Lower lobe of right lung (tissue), 2 donors: ENCODE results near the gene PCBP2. TPM values are rescaled to one million over a fixed set of nuclear protein-coding genes. Genes with fewer than 3 reads are reported as not detected.
A peak's percentile ranks its signal among the peaks of the same experiment; 100 is the strongest.

Experiments
- ATAC-seq, 2 donors: fragments of 200-7000 bp; cut with Tn5 transposase; one replicate each; pipeline ENCODE4 v1.9.1; 2020 to 2022; ENCODE audit warnings: mild to moderate bottlenecking in 2 of 2, moderate library complexity in 2 of 2
- DNase-seq: peaks from one replicate; pipeline ENCODE4 v3.0.0-alpha.2; 2020
- H3K27ac ChIP-seq: fragments of 200-600 bp; one replicate; pipeline ENCODE4 v1.8.0; 2022
- H3K27me3 ChIP-seq: fragments of 200-600 bp; one replicate; pipeline ENCODE4 v1.8.0; 2022; ENCODE audit warnings: low read depth
- H3K36me3 ChIP-seq: fragments of 200-600 bp; one replicate; pipeline ENCODE4 v1.8.0; 2022; ENCODE audit warnings: mild to moderate bottlenecking
- H3K4me1 ChIP-seq: fragments of 200-600 bp; one replicate; pipeline ENCODE4 v1.8.0; 2022
- H3K4me3 ChIP-seq: fragments of 200-600 bp; one replicate; pipeline ENCODE4 v1.8.0; 2022; ENCODE audit warnings: mild to moderate bottlenecking
- H3K9me3 ChIP-seq: fragments of 200-600 bp; one replicate; pipeline ENCODE4 v1.8.0; 2022
- intact Hi-C: fragments of 100-400 bp; cut with DNase I; formaldehyde crosslinking; loops from one replicate; pipeline ENCODE4 v1.11.0; 2022
- total RNA-seq: library from RNA; stranded (reverse); fragmentation: NEBNext Ultra II Directional; extraction: Animal tissue kit (Norgen Biotek cat#: 25700); gene quantifications from one replicate; pipeline ENCODE4 v1.2.1, GENCODE V29; 2021
- TF ChIP-seq, protein P1 (sequence below): fragments of 200-600 bp; IDR thresholded peaks from one replicate; pipeline ENCODE4 v1.8.0; 2022; ENCODE audit warnings: antibody characterized with exemption, mild to moderate bottlenecking
- donor health status: DM: no; HTN: yes; CAD: no; lungs with severe emphysema.

PCBP2 gene
- total RNA-seq, 1 donor from 2014 or later, result 767 TPM

DNA sequence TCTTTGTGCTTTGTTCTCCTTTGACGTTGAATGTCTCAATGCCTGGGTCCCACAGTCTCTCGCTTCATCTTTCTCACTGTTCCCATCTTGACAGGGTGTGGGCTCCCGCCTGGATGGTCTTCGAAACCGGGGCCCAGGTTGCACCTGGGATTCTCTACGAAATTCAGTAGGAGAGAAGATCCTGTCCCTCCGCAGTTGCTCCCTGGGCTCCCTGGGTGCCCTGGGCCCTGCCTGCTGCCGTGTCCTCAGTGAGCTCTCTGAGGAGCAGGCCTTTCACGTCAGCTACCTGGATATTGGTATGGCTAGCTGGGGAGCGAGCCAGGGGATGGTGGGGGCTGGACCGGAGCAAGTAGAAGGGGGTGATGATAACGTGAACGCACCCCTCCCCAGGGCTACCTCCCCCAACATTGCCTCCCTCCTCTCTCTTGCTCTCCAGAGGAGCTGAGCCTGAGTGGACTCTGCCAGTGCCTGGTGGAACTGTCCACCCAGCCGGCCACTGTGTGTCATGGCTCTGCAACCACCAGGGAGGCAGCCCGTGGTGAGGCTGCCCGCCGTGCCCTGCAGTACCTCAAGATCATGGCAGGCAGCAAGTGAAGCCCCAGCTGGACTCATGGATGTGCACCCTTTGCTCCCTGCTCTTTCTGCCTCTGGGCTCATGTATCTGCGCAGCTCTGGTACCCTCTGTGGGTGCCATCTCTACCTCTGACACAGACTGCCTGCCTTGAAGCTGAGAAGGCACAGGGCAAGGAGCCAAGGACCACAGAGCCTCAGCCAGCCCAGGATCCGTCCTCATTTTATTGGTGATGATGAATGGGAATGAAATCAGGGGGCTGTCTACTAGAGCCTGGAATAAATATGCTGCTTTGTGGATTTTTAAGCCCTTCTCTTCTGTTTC is 53.9 kb downstream of the PCBP2 start:
- peaks cover 52% of the 10 kb centered on the region for H3K36me3 ChIP-seq
- ATAC-seq (no peak), DNase-seq (no peak)
- no peak overlapping the region for H3K4me3 ChIP-seq
- TF ChIP-seq, protein P1, sequence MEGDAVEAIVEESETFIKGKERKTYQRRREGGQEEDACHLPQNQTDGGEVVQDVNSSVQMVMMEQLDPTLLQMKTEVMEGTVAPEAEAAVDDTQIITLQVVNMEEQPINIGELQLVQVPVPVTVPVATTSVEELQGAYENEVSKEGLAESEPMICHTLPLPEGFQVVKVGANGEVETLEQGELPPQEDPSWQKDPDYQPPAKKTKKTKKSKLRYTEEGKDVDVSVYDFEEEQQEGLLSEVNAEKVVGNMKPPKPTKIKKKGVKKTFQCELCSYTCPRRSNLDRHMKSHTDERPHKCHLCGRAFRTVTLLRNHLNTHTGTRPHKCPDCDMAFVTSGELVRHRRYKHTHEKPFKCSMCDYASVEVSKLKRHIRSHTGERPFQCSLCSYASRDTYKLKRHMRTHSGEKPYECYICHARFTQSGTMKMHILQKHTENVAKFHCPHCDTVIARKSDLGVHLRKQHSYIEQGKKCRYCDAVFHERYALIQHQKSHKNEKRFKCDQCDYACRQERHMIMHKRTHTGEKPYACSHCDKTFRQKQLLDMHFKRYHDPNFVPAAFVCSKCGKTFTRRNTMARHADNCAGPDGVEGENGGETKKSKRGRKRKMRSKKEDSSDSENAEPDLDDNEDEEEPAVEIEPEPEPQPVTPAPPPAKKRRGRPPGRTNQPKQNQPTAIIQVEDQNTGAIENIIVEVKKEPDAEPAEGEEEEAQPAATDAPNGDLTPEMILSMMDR, result no peak
- intact Hi-C loops, result no loop called here
- no peaks in the 10 kb centered on the region for H3K9me3 ChIP-seq
- H3K4me1 ChIP-seq, result peaks cover 39% of the 10 kb centered on the region
- no peak overlapping the region for H3K27ac ChIP-seq
- no peaks in the 10 kb centered on the region for H3K27me3 ChIP-seq

DNA sequence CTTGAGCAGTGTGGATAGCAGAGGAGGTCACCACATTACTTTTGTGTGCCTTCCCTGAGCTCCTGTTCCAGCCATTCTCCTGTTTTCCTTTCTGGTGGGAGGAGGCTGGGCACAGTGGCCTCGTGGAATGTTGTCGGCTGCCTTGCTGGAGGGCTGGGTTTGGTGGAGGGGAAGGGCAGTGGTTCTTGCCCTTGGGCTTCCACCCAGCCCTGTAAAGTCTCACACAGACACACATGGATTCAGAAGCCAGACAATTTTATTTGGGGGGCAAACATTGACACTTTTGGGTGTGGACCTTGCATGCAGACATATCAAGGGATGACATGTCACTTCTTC is 54.5 kb downstream of the PCBP2 start:
- H3K4me3 ChIP-seq, result no peak overlapping the region
- TF ChIP-seq, protein P1, result no peak
- no peaks in the 10 kb centered on the region for H3K9me3 ChIP-seq
- intact Hi-C loops, result no loop called here
- no peaks in the 10 kb centered on the region for H3K27me3 ChIP-seq
- peaks cover 38% of the 10 kb centered on the region for H3K4me1 ChIP-seq
- no peak overlapping the region for H3K27ac ChIP-seq
- peaks cover 58% of the 10 kb centered on the region for H3K36me3 ChIP-seq
- no peak for ATAC-seq
- DNase-seq, result no peak

DNA sequence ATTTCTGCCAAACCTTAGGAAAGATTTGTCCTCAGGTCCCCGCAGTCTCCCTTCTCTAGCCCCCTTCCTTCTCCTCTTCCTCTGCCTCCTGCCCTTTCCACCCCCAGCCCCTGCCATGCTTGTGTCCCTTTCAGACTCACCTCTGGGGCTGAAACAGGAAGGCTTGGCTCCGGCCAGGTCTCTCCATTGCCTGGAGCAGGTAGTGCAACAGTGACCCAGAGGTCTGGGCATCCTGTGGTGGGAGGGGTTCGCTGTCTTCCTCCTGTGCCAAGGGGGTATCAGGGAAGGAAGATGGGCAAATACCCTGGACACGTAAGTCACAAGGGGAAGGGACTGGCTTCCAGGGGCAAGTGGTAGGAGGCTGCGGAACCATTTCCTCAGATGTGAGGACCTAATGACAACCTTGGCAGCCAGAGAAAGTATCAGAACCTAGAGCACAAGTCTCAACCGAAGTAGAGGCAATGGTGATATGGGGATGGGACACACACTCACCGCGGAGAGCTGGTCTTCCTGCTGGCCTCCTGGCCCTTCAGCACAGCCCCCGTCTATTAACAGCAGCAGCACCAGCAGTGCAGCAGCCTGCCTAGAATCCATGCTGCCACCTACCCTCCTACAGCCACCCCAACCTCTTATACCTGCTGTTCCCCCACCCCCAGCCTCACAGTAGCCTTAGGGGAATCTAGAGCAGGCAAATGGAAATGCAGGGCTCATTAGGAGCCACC is 55.1 kb downstream of the PCBP2 start, which contains the start of gene NPFF:
Gene NPFF, minus strand, starts transcription at position 604 of the 722 bp plus-strand sequence. Its CDS starts 10 bp downstream, at position 594.
- no peaks in the 10 kb centered on the region for H3K27me3 ChIP-seq
- no peak for DNase-seq
- H3K36me3 ChIP-seq, result peaks cover 65% of the 10 kb centered on the region
- no peaks in the 10 kb centered on the region for H3K9me3 ChIP-seq
- peaks cover 31% of the 10 kb centered on the region for H3K4me1 ChIP-seq
- no peak within 1 kb of the TSS for H3K27ac ChIP-seq
- H3K4me3 ChIP-seq, result no peak within 1 kb of the TSS
- no peak for ATAC-seq
- intact Hi-C loops, result no loop called here
- TF ChIP-seq, protein P1, result no peak

DNA sequence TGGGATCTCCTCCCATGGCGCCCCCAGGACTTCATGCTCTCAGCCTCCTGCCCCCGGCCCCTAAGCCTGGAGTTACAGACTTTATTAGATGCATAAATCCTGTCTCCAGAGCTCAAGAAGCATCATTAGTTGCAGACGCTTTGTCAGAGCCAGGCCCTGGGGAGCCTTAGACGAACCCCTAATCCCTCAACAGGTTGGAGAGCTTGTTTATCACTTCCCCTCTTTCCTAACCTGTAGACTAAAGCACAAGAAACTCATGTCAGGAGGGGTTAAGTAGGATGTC is 55.6 kb downstream of the PCBP2 start:
- Histone ChIP-seq H3K4me1 (peaks cover 26% of the 10 kb centered on the region), H3K9me3 (no peaks in the 10 kb centered on the region), H3K36me3 (peaks cover 70% of the 10 kb centered on the region), H3K27ac (no peak overlapping the region), H3K27me3 (no peaks in the 10 kb centered on the region), H3K4me3 (no peak overlapping the region)
- intact Hi-C loops, result no loop called here
- ATAC-seq (no peak), DNase-seq (no peak)
- TF ChIP-seq, protein P1, result no peak

DNA sequence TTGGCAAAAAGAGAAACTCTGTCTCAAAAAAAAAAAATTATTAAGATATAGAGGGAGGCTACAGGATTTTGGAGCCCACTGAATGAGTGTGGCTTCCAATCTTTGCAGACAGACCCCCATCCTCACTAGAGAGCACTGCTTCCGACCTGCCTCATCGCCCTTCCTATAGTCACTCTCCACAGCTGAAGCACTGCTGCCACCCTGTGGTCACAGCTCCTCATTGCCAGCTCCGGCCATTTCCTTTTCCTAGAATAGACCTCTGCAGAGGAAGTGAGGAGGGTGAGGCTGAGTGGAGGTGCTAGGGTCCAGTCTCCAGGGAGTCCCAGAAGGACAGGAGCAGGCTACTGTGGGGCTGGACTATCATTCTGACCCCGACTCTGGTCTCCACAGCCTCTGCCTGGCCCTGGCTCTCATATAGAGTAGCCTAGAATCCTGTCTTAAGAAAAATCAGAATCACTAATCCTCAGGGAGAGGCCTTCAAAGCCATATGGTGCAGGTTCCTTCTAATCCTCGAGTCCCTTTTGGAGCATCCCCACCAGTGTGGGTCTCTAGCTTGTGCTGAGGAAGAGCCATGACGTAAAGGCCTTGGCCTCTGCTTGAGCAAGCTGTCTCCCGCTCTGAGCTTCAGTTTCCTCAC is 56.8 kb downstream of the PCBP2 start:
- Histone ChIP-seq H3K4me1 (peaks cover 17% of the 10 kb centered on the region), H3K27ac (peak overlapping the region; percentile 2), H3K36me3 (peaks cover 79% of the 10 kb centered on the region), H3K27me3 (no peaks in the 10 kb centered on the region), H3K4me3 (no peak overlapping the region), H3K9me3 (no peaks in the 10 kb centered on the region)
- peak; percentile 87 to 93 for ATAC-seq
- TF ChIP-seq, protein P1, result peak; percentile 92
- intact Hi-C loops, result no loop called here
- DNase-seq, result peak; percentile 85
